GM12891 (cell line): ENCODE data around the gene MAL.

Experiments used
- POLR2A ChIP-seq: IDR thresholded peaks from 2 replicates; pipeline ENCODE4 v1.6.1; 2011; ENCODE audit warnings: low read depth, low read length, control low read depth
- POLR2AphosphoS5 ChIP-seq: IDR thresholded peaks from 2 replicates; pipeline ENCODE4 v1.6.1; 2011; ENCODE audit warnings: low read depth, low read length, control low read depth
- POU2F2 ChIP-seq: IDR thresholded peaks from 2 replicates; pipeline ENCODE4 v1.6.1; 2011; ENCODE audit warnings: low read depth, mild to moderate bottlenecking, control low read depth, low read length, moderate library complexity

DNA sequence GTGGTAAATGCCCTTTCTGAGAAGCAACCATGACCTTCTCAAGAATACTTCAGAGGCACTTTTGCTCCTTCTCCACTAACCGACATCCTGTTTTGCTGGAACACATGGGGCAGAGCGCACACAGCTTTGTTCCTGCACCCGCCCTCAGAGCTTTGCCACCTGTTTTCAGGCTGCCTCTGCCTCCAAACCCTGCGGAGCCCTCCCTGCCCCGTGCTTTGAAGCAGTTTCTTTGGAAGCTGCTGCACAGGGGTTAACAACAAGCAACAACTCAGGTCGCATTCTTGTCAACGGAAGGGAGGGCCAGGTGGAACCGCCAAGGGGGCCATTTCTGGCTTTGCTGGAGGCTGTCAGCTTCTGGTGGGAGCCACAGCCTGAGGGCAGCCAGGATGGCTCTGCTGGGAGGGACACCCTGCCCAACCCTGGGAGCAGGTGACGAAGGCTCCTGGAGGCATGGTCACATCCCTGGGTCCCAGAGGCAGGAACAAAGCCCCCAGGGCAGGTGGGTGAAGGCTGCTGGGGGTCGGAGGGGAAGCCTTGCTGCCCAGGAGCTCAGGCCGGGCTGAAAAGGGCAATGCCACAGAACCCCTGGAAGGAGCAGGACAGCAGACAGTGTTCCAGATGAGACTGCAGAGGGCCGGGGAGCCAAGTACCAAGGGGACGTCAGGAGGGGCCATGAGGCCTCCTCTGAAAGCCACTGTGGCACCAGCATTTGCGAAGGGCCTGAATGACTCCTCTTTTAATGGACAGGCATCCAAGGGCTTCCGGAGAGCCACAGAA, 49.3 kb downstream of the MAL start:
- no peak for TF ChIP-seq POLR2AphosphoS5
- TF ChIP-seq POLR2A, result no peak
- TF ChIP-seq POU2F2, result no peak
